GM18498 (cell line): Measurements from ENCODE around the gene HNRNPA1L2.
"Not testable (repeated sequence)": the region's sequence is repeated elsewhere in the genome, so short reads cannot be mapped to it uniquely, and the experiment has no call there.

Experiments
- ATAC-seq: cut with Tn5 transposase; IDR thresholded peaks from one replicate; pipeline ENCODE4 v1.9.1; 2021; ENCODE audit warnings: mild to moderate bottlenecking, moderate library complexity; ENCODE audit not compliant: unreplicated experiment

HNRNPA1L2 gene

DNA sequence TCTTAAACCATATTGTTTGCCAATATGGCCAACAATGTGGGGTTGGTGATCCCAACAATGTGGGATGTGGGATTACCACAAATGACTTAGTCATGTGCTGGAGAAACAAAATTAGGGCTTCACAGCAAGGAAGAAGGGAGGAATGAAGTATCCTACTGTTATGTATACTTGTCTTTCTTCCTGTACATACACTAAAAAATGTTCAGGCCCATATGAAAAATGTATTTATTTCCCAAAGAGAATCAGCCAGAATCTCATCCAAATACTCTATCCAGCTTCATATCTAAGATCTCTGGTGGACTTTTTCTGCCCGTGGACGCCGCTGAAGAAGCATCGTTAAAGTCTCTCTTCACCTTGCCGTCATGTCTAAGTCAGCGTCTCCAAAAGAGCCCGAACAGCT lies at the start of gene HNRNPA1L2:
HNRNPA1L2 (plus strand) TSS at position 301 of the 400 bp plus-strand sequence; CDS start at position 363, 62 bp downstream.
- ATAC-seq = no peak

DNA sequence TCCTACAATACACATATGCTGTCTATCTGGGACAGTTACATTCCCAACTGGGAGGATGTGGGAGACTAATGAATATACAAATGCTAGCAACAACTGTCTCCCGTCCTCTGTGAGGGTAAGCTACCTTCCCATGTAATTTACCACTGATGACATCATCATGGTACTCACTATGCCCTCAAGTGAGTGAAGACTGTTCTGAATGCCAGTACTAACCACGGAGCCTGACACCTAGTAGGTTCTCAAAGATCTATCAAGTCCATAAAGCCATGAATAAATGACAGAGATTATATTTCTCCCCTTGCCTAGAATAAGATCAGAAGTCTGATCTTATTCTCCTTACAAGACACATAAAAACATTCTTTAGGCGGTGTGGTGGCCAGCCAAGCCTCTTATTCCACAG lies 49.1 kb upstream of the HNRNPA1L2 start:
- ATAC-seq = not testable (repeated sequence)

DNA sequence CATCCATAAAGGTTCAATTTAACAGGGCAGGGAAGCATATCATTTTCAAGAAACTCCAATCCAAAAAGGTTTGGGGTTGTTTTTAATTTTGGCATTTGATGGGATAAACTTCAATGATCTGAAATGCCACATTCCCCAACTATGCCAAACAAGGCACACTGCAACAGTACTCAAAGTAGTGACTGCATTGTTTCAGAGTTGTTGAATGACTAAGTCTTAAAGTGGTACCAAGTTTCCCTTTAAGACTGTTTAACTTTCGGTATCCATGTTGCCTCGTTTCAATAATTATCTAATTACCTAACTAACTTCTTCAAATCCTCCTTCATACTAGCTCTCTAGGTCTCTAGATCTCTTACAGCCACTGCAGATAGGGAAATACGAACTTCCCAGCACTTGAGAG lies 48.4 kb upstream of the HNRNPA1L2 start:
- not testable (repeated sequence) for ATAC-seq

DNA sequence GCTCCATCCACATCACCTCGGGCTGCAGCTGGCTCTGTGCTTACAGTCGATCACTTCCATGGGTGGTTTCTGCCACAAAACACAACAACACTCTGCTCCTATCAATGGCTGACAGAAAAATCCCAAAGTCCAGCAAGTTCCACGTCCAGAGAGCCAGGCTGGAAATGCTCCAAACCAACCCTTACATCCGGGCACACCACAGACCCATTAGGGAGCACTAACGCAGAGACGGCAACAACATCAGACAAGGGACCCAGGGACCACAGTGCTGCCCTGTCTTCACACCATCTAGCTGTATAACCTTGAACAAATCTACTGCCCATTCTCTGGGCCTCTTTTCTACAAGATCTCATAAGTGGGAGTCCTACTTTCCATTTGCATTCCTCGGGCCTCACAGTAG lies 47.9 kb upstream of the HNRNPA1L2 start:
- not testable (repeated sequence) for ATAC-seq

DNA sequence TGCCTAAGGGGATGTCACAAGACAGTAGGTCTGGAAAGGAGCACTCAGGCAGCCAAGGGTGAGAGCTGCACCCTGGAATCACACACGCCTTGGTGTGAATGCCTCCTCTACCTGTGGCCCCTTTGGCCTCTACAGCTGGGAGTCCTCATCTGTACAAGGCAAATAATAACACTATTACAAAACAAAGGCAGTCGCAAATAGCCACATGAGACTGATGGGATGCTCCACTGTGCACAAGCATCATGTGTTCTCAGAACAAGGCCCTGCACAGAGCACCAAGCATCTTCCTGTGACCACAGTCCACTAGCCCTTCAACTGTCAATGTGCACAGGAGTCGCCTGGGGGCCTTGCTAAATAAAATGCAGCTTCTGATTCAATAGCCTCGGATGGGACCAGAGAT lies 44.6 kb upstream of the HNRNPA1L2 start:
- no peak for ATAC-seq

DNA sequence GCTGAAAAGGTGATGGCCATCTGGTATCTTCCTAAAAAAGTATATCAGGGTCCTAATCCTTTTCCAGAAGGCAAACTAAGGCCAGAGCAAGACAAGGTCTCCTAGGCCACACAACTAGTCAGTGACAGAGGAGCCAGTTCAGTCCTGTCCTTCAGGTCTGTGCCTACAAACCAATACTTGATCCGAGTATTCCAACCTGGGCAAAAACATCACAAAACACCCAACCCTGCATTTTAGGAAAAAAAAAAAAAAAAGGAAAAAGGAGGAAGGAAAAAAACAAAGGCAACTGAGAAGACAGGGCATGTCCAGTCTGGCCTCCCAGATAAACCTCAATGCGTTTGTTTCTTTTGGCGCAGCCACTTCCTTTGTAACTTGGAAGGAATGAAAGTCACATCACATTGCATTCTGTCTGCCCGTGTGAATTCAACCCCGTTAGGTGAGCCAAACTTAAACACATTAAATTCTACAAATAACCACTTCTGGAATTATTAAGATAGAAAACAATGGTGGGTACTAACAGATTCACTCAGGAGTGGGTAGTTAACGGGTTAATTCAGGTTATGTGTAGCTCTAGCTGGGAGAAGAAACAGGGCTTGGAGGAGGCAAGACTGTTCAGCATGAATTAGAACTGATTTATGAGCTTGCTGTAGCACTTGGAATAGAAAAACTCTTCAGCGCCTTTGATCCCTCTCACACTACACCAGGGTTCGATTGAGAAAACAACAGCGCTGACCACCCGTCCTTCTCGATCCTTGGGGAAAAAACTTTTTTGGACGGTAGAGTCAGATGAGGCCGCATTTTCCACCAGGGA lies 43.0 kb upstream of the HNRNPA1L2 start:
- ATAC-seq = peak; percentile 33

DNA sequence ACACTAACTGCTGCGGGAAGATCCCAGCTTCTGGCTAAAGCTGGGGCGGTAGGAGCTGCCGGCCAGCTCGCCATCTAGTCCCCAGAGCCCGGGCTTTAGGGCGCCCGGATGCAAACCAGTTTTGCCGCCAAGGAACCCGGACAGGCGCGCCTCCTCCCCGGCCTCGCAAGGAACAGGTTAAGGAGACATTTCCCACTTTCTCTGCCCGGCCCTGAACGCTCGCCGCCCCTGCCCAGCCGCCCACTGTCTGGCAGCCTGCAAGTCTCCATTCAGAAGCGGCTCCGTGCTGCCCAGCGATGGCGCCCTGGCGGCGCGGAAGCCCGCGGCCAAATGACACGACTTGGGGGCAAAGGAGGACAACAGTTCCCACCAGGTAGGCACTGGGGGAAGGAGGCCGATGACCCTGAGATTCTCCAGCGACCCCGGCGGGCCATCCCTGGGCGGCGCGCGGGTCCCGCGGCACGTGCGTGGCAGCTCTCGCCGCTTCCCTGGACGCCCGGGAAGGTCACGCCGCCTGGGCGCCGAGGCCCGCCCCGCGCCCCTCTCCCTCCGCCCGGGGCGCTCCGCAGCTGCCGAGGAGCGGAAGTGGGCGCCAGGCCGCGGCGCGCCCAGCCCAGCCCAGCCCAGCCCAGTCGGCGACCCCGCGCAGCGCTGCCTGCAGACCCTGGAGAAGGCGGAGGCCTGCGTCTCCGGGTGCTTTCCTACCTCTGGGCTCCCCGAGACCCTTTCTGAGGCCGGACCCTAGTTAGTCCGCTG lies 42.2 kb upstream of the HNRNPA1L2 start:
- peak; percentile 52 for ATAC-seq

DNA sequence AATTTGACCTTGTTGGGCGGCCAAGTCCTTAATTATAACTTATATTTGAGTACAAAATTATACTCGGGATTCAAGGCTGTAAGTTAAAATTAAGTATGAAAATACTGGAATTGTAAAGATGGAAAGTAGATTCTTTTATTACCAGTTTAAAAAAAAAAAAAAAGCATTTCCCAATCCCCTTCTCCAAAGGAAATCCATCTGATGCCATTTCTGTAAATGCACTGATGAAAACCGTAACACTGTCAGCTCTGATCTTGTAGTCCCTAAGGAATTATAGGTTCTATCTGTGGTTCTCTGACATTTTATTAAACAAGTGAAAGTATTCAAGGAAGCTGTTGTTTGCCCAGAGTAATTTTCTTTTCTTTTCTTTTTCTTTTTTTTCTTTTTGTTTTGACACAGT lies 41.6 kb upstream of the HNRNPA1L2 start:
- no peak for ATAC-seq

DNA sequence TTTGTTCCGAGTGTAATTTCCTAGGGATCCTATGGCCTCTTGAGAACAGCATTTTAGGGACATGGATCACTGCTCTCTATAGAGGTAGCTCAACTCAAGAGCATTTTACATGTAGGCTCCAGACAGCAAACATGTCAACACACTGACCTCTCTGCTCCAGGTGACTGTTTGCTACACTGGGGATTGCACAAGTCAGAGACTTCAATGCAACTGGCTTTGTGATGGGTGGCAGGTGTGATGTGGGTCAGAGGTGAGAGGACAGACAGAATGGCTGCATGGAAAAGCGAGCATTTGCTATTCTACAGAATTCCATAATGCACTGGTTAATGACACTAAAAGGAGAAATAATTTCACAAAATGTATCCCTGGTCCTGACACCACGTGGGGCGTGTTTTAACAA lies 38.9 kb upstream of the HNRNPA1L2 start:
- not testable (repeated sequence) for ATAC-seq

DNA sequence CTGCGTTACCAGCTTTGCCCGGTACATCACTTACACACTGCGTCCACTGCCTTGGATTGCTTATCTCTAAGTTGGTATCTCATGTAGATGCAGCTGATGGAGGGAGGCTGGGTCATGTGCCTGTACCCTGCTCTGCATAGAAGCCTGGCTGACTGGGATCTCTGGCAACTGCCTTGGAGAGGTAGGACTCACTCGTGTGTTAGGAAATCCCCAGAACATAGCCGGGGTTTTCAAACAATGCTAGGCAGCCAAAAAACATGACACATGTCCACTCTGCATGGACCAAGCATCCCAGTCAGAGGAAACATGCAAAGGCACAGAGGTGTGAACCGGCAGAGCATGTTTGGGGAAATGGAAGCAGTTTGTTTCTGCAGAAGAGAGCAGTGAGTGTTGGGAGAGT lies 36.1 kb upstream of the HNRNPA1L2 start:
- ATAC-seq = not testable (repeated sequence)

DNA sequence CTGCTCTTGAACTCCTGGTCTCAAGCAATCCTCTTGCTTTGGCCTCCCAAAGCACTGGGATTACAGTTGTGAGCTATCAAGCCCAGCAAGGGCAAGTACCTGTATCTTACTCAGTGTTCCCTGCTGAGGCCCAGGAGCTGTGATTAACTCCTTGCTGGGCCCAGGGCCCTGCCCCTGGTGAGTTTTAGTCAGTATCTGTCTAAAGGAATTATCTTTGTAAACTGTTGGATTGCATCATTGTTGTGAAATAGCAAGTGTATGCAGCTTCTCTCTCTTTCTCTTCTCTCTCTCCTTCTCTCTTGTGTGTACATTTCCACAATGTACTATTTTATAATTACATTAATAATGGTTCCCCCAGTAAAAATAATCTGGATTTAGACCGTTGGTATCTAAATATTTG lies 35.4 kb upstream of the HNRNPA1L2 start:
- ATAC-seq = not testable (repeated sequence)

DNA sequence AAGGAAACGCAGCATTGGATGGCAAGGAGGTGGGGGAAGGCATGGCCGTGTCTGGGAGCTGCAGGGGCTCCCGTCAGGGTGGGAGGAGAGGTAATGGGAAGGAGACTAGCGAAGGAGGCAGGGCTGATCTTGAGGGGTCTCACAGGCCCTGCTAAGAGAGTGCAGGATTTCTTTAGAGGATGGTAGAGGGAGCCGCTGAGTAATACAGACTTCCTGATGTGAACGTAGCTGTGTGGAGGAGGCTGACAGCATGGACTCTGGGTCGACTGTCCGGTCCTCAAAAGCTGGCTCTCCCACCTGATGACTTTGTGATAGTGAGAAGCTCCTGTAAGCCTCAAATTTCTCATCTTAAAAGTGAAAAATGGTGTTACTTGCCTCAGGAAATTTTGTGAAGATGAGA lies 34.0 kb upstream of the HNRNPA1L2 start:
- ATAC-seq = not testable (repeated sequence)

DNA sequence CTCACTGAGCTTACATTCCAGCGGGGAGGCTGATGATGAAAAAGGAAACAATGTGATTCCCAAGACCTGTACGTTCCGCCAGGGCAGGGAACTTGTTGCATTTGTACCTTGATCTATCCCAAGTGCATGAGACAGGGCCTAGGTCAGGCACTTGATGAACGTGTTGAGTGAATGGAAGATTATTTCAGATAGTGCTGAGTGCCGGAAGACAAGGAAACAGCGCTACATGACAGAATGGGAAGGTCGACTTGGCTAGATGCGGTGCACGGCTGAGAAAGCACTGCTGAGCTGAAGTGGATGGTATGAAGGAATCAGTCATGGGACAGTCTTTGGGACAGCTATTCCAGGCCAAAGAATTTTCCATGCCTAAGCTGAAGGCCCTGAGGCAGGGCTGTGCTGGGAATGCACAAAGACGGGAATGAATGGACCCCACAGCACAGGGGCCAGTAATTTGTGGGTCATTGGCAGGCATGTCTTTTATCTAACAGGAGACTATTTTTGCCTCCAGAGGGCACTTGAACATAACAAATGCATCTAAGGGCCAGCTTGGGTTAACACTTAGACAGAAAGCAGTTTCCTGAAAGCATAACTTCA lies 33.1 kb upstream of the HNRNPA1L2 start:
- peak; percentile 85 for ATAC-seq

DNA sequence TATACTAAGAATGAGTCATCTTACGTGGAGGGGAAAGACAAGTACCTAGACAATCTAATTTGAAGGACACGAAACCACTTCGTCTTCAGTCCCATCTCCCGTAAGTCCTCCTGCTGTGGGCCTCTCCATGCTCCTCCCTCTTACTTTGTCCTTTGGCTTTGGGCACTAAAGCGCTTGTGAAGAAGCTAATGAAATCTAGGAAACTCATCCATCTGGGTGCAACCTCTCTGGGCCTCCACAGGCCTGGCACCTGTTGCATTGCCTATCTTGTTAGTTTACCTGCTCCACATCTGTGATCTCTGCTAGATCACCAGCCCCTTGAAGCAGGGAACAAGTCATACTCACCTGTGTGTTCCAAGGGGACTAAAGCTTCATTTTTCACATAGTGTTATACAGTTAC lies 32.1 kb upstream of the HNRNPA1L2 start:
- not testable (repeated sequence) for ATAC-seq

DNA sequence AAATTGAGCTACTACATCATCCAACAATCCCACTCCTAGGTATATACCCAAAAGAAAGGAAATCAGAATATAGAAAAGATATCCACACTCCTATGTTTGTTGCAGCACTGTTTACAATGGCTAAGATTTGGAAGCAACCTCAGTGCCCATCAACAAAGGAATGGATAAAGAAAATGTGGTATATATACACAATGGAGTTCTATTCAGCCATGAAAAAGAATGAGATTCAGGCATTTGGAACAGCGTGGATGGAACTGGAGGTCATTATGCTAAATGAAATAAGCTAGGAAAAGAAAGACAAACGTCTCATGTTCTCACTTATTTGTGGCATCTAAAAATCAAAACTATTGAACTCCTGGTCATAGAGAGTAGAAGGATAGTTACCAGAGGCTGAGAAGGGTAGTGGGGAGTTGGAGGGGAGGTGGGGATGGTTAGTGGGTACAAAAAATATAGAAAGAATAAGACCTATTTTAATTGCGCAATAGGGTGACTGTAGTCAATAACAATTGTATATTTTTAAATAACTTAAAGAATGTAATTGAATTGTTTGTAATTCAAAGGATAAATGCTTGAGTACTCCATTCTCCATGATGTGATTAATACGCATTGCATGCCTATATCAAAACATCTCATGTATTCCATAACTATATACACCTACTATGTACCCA lies 27.0 kb upstream of the HNRNPA1L2 start:
- no peak for ATAC-seq

DNA sequence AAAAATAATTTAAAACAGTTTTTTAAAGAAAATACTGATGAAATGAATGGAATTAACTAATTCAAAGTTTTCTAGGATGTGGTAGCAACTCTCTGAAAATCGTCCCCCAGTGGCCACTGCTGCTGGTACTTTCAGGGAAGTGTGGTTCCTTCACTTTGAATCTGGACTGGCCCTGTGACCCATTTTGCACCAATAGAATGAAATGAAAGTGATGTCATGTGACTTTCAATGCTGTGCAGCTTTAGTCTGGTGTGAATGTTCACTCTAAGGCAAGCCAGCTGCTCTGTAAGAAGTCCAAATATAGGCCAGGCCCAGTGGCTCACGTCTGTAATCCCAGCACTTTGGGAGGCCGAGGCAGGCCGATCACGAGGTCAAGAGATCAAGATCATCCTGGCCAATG lies 26.4 kb upstream of the HNRNPA1L2 start:
- ATAC-seq = no peak

DNA sequence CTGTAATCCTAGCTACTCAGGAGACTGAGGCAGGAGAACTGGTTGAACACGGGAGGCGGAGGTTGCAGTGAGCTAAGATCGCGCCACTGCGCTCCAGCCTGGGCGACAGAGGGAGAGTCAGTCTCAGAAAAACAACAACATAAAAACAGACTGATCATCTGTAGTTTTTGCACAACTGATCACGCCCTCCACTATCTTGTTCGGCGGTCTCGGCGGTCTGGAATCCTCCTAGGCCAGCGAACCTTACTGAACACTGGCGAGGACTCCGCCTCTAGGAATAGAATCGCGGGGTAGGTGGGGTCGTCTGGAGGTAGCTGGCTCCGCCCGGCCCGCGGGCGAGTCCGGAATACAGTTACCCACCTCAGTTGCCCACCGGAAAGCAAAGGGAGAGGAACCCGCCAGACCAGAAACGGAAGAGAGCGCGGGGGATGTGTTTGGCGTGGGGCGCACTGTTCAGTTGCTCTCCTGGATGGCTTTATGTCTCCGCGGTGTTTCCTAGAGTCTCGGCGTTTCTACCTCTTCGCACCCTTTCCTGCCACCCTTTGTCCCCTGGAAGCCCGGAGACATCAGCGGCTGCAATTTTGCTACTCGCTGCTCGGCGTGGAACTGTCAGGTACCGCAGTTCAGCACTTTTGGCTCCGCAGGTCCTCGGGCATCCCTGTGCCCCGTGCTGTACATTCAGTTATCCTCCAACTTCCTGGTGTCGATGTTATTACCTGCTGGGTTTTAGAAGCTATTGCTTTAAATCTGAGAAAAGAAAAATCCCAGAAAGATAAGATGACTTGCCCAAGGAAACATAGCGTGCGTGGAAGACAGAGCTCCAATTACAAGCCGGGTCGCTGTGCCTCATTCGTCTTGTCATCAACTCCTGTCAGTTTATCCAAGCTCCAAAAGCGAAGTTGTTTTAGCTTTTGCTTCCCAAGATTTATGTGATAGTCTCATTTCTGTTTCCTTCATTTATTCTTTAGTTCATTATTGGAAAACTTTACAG lies 24.9 kb upstream of the HNRNPA1L2 start:
- peak; percentile 98 for ATAC-seq

DNA sequence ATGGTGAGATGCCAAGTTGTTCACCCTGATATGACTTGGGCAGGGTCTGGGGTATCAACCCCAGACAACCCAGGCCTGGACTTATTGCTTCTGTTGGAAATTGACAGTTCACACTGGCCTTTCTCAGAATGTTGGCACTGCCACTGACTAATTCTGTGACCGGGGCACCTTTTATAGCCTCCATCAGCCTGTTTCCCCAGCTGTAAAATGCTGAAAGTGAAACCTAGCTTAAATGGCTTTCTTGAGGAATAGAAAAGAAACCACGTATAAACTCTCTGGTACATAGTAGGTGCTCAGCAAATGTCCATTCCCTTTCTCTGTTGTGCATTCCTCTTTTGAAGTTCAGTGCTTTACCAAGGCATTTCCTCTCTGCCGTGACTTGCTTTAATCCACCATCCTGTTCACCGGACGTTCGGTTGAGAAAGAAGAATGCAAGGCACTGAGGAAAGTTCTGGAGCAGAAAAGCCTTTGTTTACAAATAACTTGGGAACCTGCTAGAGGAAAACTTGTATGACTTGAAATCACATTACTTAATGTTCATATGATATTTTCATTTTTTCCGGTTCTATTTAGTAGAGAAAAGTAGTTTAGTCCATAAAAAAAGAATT lies 11.0 kb upstream of the HNRNPA1L2 start:
- ATAC-seq = peak; percentile 87

DNA sequence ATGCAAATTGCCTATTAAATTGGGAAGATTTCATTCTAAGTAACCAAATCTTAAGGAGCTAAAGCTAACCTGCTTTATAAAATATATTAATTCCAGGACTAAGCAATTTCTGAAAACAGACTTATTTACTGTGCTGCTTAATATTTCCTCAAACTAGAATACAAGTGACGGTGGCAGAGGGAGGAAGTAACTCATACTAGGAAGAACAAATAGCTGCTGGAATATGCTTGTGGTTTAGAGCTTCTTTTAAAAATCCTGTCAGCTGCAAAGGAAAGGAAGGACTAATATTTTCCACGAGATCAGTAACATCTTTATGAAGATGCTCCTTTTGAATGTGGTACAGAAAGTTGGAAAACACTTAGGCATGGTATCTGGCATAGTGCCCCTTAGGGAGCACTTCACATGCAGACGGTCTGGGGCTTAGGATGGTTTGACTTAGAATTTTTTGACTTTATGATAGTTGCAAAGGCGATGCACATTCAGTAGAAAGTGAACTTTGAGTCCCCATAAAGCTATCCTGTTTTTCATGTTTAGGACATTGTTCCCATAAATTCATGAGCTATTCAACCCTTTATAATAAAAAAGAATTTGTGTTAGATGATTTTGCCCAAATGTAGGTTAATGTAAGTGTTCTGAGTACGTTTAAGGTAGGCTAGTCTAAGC lies 3.4 kb upstream of the HNRNPA1L2 start:
- no peak for ATAC-seq
